Measurements from ENCODE around the gene ETHE1.

ETHE1 gene

GRCh38 chr19:43538922-43539321 is 11.9 kb upstream of the ETHE1 start:
- Histone ChIP-seq H3K4me3 (ENCODE audit: severe bottlenecking) (no peak overlapping the region), H3K4me1 (ENCODE audit: insufficient read depth, poor library complexity, severe bottlenecking) (no peaks in the 10 kb centered on the region), H3K27ac (ENCODE audit: poor library complexity, severe bottlenecking) (no peak overlapping the region), H3K36me3 (ENCODE audit: low read depth) (peaks cover 37% of the 10 kb centered on the region), H3K9me3 (ENCODE audit: severe bottlenecking) (no peaks in the 10 kb centered on the region), H3K27me3 (ENCODE audit: insufficient read depth, poor library complexity, severe bottlenecking) (no peaks in the 10 kb centered on the region)
- ATAC-seq (ENCODE audit: low read depth) = no peak
- DNase-seq (ENCODE audit: low spot score) = no peak
- TF ChIP-seq CTCF (IDR thresholded peaks at IDR 0.05; ENCODE audit: poor library complexity, severe bottlenecking) = no peak

- Histone ChIP-seq H3K27ac (ENCODE audit: poor library complexity, severe bottlenecking) (peak overlapping the region; percentile 81), H3K9me3 (ENCODE audit: severe bottlenecking) (no peaks in the 10 kb centered on the region), H3K27me3 (ENCODE audit: insufficient read depth, poor library complexity, severe bottlenecking) (no peaks in the 10 kb centered on the region), H3K4me1 (ENCODE audit: insufficient read depth, poor library complexity, severe bottlenecking) (peaks cover 4% of the 10 kb centered on the region), H3K4me3 (ENCODE audit: severe bottlenecking) (no peak overlapping the region), H3K36me3 (ENCODE audit: low read depth) (peaks cover 19% of the 10 kb centered on the region)
- DNase-seq (ENCODE audit: low spot score) (no peak), ATAC-seq (ENCODE audit: low read depth) (no peak)
- TF ChIP-seq CTCF (IDR thresholded peaks at IDR 0.05; ENCODE audit: poor library complexity, severe bottlenecking) = peak; percentile 45
Measured at GRCh38 chr19:43534816-43535761, 8.1 kb upstream of the ETHE1 start.

GRCh38 chr19:43534305-43534815 is 7.4 kb upstream of the ETHE1 start:
- Histone ChIP-seq H3K27me3 (ENCODE audit: insufficient read depth, poor library complexity, severe bottlenecking) (no peaks in the 10 kb centered on the region), H3K36me3 (ENCODE audit: low read depth) (peaks cover 16% of the 10 kb centered on the region), H3K9me3 (ENCODE audit: severe bottlenecking) (no peaks in the 10 kb centered on the region), H3K4me1 (ENCODE audit: insufficient read depth, poor library complexity, severe bottlenecking) (peaks cover 9% of the 10 kb centered on the region), H3K4me3 (ENCODE audit: severe bottlenecking) (peak overlapping the region; percentile 4), H3K27ac (ENCODE audit: poor library complexity, severe bottlenecking) (peak overlapping the region; percentile 81)
- ATAC-seq (ENCODE audit: low read depth) (no peak), DNase-seq (ENCODE audit: low spot score) (no peak)
- no peak for TF ChIP-seq CTCF (IDR thresholded peaks at IDR 0.05; ENCODE audit: poor library complexity, severe bottlenecking)

GRCh38 chr19:43533546-43534304 is 6.7 kb upstream of the ETHE1 start:
- H3K9me3 ChIP-seq (ENCODE audit: severe bottlenecking) = no peaks in the 10 kb centered on the region
- peak overlapping the region; percentile 32 for H3K4me3 ChIP-seq (ENCODE audit: severe bottlenecking)
- DNase-seq (ENCODE audit: low spot score) (peak; percentile 100), ATAC-seq (ENCODE audit: low read depth) (peak; percentile 88)
- H3K27ac ChIP-seq (ENCODE audit: poor library complexity, severe bottlenecking) = peak overlapping the region; percentile 81
- H3K27me3 ChIP-seq (ENCODE audit: insufficient read depth, poor library complexity, severe bottlenecking) = no peaks in the 10 kb centered on the region
- H3K4me1 ChIP-seq (ENCODE audit: insufficient read depth, poor library complexity, severe bottlenecking) = peaks cover 9% of the 10 kb centered on the region
- H3K36me3 ChIP-seq (ENCODE audit: low read depth) = peaks cover 10% of the 10 kb centered on the region
- no peak for TF ChIP-seq CTCF (IDR thresholded peaks at IDR 0.05; ENCODE audit: poor library complexity, severe bottlenecking)

Measured in RWPE2 (cell line).